Parathyroid adenoma (tissue), 2 donors: ENCODE results near the gene TNFRSF18.
"Not testable (repeated sequence)": the region's sequence is repeated elsewhere in the genome, so short reads cannot be mapped to it uniquely, and the experiment has no call there.

Experiments used
- H2AFZ ChIP-seq: fragments of 300-600 bp; sonication (generic); one replicate; pipeline ENCODE4 v1.7.0; 2017; ENCODE audit warnings: antibody characterized with exemption, mild to moderate bottlenecking
- H3K27ac ChIP-seq: fragments of 300-600 bp; sonication (generic); one replicate; pipeline ENCODE4 v1.7.0; 2017
- H3K27me3 ChIP-seq: fragments of 300-600 bp; sonication (generic); one replicate; pipeline ENCODE4 v1.7.0; 2017; ENCODE audit warnings: low read length; ENCODE audit not compliant: control insufficient read depth, insufficient read depth
- H3K36me3 ChIP-seq: fragments of 300-600 bp; sonication (generic); one replicate; pipeline ENCODE4 v1.7.0; 2017; ENCODE audit warnings: low read length; ENCODE audit not compliant: control insufficient read depth, insufficient read depth
- H3K4me1 ChIP-seq: fragments of 300-600 bp; sonication (generic); one replicate; pipeline ENCODE4 v1.7.0; 2017; ENCODE audit warnings: control low read depth
- H3K4me2 ChIP-seq: fragments of 300-600 bp; sonication (generic); one replicate; pipeline ENCODE4 v1.7.0; 2017; ENCODE audit warnings: low read length
- H3K4me3 ChIP-seq: fragments of 300-600 bp; sonication (generic); one replicate; pipeline ENCODE4 v1.7.0; 2017; ENCODE audit warnings: low read depth, low read length
- H3K79me2 ChIP-seq: fragments of 300-600 bp; sonication (generic); one replicate; pipeline ENCODE4 v1.7.0; 2017; ENCODE audit warnings: control low read depth
- H3K9ac ChIP-seq: fragments of 300-600 bp; sonication (generic); one replicate; pipeline ENCODE4 v1.7.0; 2017; ENCODE audit warnings: mild to moderate bottlenecking
- H3K9me3 ChIP-seq: fragments of 300-600 bp; sonication (generic); one replicate; pipeline ENCODE4 v1.7.0; 2017; ENCODE audit warnings: low read length; ENCODE audit not compliant: control insufficient read depth
- CTCF ChIP-seq: fragments of 300-600 bp; sonication (generic); IDR thresholded peaks from one replicate; pipeline ENCODE4 v1.7.0; 2017; ENCODE audit warnings: antibody characterized with exemption, mild to moderate bottlenecking
- donor health status: primary hyperparathyroidism.

The TNFRSF18 gene

GRCh38 chr1:1197551-1198422 lies 8.6 kb downstream of the TNFRSF18 start:
- Histone ChIP-seq H3K4me1 (no peaks in the 10 kb centered on the region), H3K4me3 (no peak overlapping the region), H3K4me2 (no peak overlapping the region), H3K27ac (no peak overlapping the region), H3K36me3 (no peaks in the 10 kb centered on the region), H2AFZ (no peak overlapping the region), H3K27me3 (no peaks in the 10 kb centered on the region), H3K79me2 (no peaks in the 10 kb centered on the region), H3K9ac (no peak overlapping the region), H3K9me3 (no peaks in the 10 kb centered on the region)
- no peak for TF ChIP-seq CTCF

GRCh38 chr1:1197188-1197500 lies 9.2 kb downstream of the TNFRSF18 start:
- Histone ChIP-seq H3K27ac (no peak overlapping the region), H3K4me3 (no peak overlapping the region), H3K9ac (no peak overlapping the region)

GRCh38 chr1:1196431-1197187 lies 9.8 kb downstream of the TNFRSF18 start:
- H3K9me3 ChIP-seq: no peaks in the 10 kb centered on the region
- H3K27ac ChIP-seq: no peak overlapping the region
- no peak overlapping the region for H3K9ac ChIP-seq
- no peaks in the 10 kb centered on the region for H3K36me3 ChIP-seq
- H3K27me3 ChIP-seq: no peaks in the 10 kb centered on the region
- H3K4me2 ChIP-seq: no peak overlapping the region
- no peak for TF ChIP-seq CTCF
- H3K4me3 ChIP-seq: no peak overlapping the region
- H3K4me1 ChIP-seq: no peaks in the 10 kb centered on the region
- H2AFZ ChIP-seq: no peak overlapping the region
- H3K79me2 ChIP-seq: no peaks in the 10 kb centered on the region

More at GRCh38 chr1:1197188-1197500, 9.2 kb downstream of the TNFRSF18 start:
- Histone ChIP-seq H3K79me2 (no peaks in the 10 kb centered on the region), H3K4me2 (no peak overlapping the region), H3K36me3 (no peaks in the 10 kb centered on the region), H2AFZ (no peak overlapping the region), H3K27me3 (no peaks in the 10 kb centered on the region), H3K4me1 (no peaks in the 10 kb centered on the region), H3K9me3 (no peaks in the 10 kb centered on the region)
- TF ChIP-seq CTCF: no peak

- not testable (repeated sequence) for H3K27ac ChIP-seq, H3K4me3 ChIP-seq, H3K9ac ChIP-seq, H2AFZ ChIP-seq, H3K4me1 ChIP-seq, H3K79me2 ChIP-seq, H3K4me2 ChIP-seq, H3K27me3 ChIP-seq, H3K36me3 ChIP-seq, H3K9me3 ChIP-seq
Observed at GRCh38 chr1:1195726-1196125, 10.7 kb downstream of the TNFRSF18 start.

GRCh38 chr1:1194723-1195122 lies 11.7 kb downstream of the TNFRSF18 start:
- no peaks in the 10 kb centered on the region for H3K4me1 ChIP-seq

More at GRCh38 chr1:1194723-1195122, 11.7 kb downstream of the TNFRSF18 start:
- H3K79me2 ChIP-seq: no peaks in the 10 kb centered on the region
- H3K9ac ChIP-seq: no peak overlapping the region
- no peak overlapping the region for H3K27ac ChIP-seq
- H3K27me3 ChIP-seq: no peaks in the 10 kb centered on the region
- no peaks in the 10 kb centered on the region for H3K36me3 ChIP-seq
- H3K4me2 ChIP-seq: no peak overlapping the region
- H3K4me3 ChIP-seq: no peak overlapping the region
- no peaks in the 10 kb centered on the region for H3K9me3 ChIP-seq
- TF ChIP-seq CTCF: no peak
- no peak overlapping the region for H2AFZ ChIP-seq
